H1 (cell line): Measurements from ENCODE around the gene CADM1. TPM values are rescaled to one million over a fixed set of nuclear protein-coding genes. Genes with fewer than 3 reads are reported as not detected.
A peak's percentile ranks its signal among the peaks of the same experiment; 100 is the strongest.

ENCODE experiments used
- CTCF ChIA-PET: fragments of 300-600 bp; sonication (Branson Sonifier 250); formaldehyde crosslinking; loops from one replicate; lab custom pipeline; 2021; ENCODE audit not compliant: partially characterized antibody; lab: Charles Lee
- POLR2A ChIA-PET: fragments of 300-600 bp; sonication (Branson Sonifier 250); formaldehyde crosslinking; loops from one replicate; lab custom pipeline; 2021; ENCODE audit warnings: inconsistent platforms; ENCODE audit not compliant: partially characterized antibody; lab: Charles Lee
- DNase-seq, 2 experiments: peaks; one replicate each; pipeline versions ENCODE4 v3.0.0 to v3.0.0-alpha.2; 2010 to 2022; ENCODE audit warnings: low spot score in 2 of 2, low read depth in 1 of 2, mixed read lengths in 1 of 2
- FAIRE-seq: peaks from 2 replicates; lab custom pipeline; 2011; peaks lifted over from hg19 to GRCh38; lab: Jason Lieb, UNC
- H2AFZ ChIP-seq: 2 replicates; pipeline ENCODE4 v1.8.1; 2012; ENCODE audit warnings: low read length, inconsistent platforms
- H2AK5ac ChIP-seq: 2 replicates; pipeline ENCODE4 v1.6.1; 2013; ENCODE audit warnings: low read depth, low read length
- H2BK120ac ChIP-seq: replicated peaks from 2 replicates; pipeline ENCODE3; 2013; ENCODE audit warnings: low read depth, low read length, inconsistent platforms
- H2BK12ac ChIP-seq: 2 replicates; pipeline ENCODE4 v1.6.1; 2013; ENCODE audit warnings: low read depth, low read length
- H2BK15ac ChIP-seq: 2 replicates; pipeline ENCODE4 v1.6.1; 2013; ENCODE audit warnings: low read length
- H2BK20ac ChIP-seq: 2 replicates; pipeline ENCODE4 v1.6.1; 2013; ENCODE audit warnings: low read length
- H2BK5ac ChIP-seq: 2 replicates; pipeline ENCODE4 v1.6.1; 2013; ENCODE audit warnings: low read depth, low read length
- H3K14ac ChIP-seq: 2 replicates; pipeline ENCODE4 v1.6.1; 2013; ENCODE audit warnings: inconsistent platforms; ENCODE audit not compliant: insufficient read length
- H3K18ac ChIP-seq: 2 replicates; pipeline ENCODE4 v1.6.1; 2013; ENCODE audit warnings: low read length; ENCODE audit errors: extremely low read depth
- H3K23ac ChIP-seq: 2 replicates; pipeline ENCODE4 v1.6.1; 2013; ENCODE audit warnings: inconsistent platforms; ENCODE audit not compliant: insufficient read length
- H3K23me2 ChIP-seq: 2 replicates; pipeline ENCODE4 v1.6.1; 2013; ENCODE audit warnings: low read depth, low read length
- H3K27ac ChIP-seq: 2 replicates; pipeline ENCODE4 v1.6.1; 2011; ENCODE audit warnings: low read depth, low read length, inconsistent platforms
- H3K27me3 ChIP-seq, 4 experiments: replicated peaks in 1 of 4; 1 replicate in 1 of 4; 2 replicates in 3 of 4; pipeline versions ENCODE4 v1.6.1 to v1.8.1; 2011 to 2013; ENCODE audit warnings: low read length in 3 of 4, mild to moderate bottlenecking in 3 of 4, inconsistent platforms in 2 of 4, mixed read lengths in 2 of 4, moderate library complexity in 1 of 4; ENCODE audit not compliant: control insufficient read depth in 3 of 4, insufficient read depth in 3 of 4; ENCODE audit errors: extremely low read depth in 1 of 4
- H3K36me3 ChIP-seq, 4 experiments: 2 replicates each; pipeline versions ENCODE4 v1.6.1 to v1.8.1; 2011 to 2013; ENCODE audit warnings: mild to moderate bottlenecking in 4 of 4, low read length in 3 of 4, moderate library complexity in 2 of 4, control low read depth in 1 of 4, inconsistent platforms in 1 of 4; ENCODE audit not compliant: insufficient read depth in 4 of 4, control insufficient read depth in 2 of 4
- H3K4ac ChIP-seq: replicated peaks from 2 replicates; pipeline ENCODE3; 2013; ENCODE audit warnings: low read length, low read depth, mixed read lengths, inconsistent platforms; ENCODE audit not compliant: insufficient read length
- H3K4me1 ChIP-seq, 4 experiments: replicated peaks in 1 of 4; 1 replicate in 1 of 4; 2 replicates in 3 of 4; pipeline versions ENCODE4 v1.6.1 to v1.8.1; 2011 to 2013; ENCODE audit warnings: low read length in 3 of 4, inconsistent platforms in 2 of 4, mixed read lengths in 1 of 4; ENCODE audit not compliant: insufficient read depth in 4 of 4, control insufficient read depth in 3 of 4
- H3K4me2 ChIP-seq, 2 experiments: 2 replicates each; pipeline versions ENCODE4 v1.6.1 to v1.8.1; 2011 to 2013; ENCODE audit warnings: low read depth in 2 of 2, low read length in 2 of 2, control low read depth in 1 of 2, inconsistent platforms in 1 of 2, mild to moderate bottlenecking in 1 of 2; ENCODE audit not compliant: insufficient read depth in 1 of 2
- H3K4me3 ChIP-seq, 4 experiments: fragments of 200-600, 300-600 bp in 1 of 4; sonication (generic), shearing (Covaris generic), sonication (Bioruptor Twin) in 1 of 4; 2 replicates each; pipeline versions ENCODE4 v1.5.1 to v1.8.1; 2011 to 2016; ENCODE audit warnings: low read length in 4 of 4, low read depth in 3 of 4, control low read depth in 2 of 4, inconsistent platforms in 2 of 4, mild to moderate bottlenecking in 2 of 4, mixed read lengths in 1 of 4, moderate library complexity in 1 of 4; ENCODE audit not compliant: insufficient read depth in 2 of 4; ENCODE audit errors: extremely low read depth in 1 of 4
- H3K56ac ChIP-seq: replicated peaks from 2 replicates; pipeline ENCODE3; 2013; ENCODE audit warnings: low read depth, mild to moderate bottlenecking, mixed read lengths, low read length, inconsistent platforms; ENCODE audit not compliant: insufficient read length
- H3K79me1 ChIP-seq: 2 replicates; pipeline ENCODE4 v1.6.1; 2013; ENCODE audit warnings: low read depth, low read length, control low read depth
- H3K79me2 ChIP-seq, 2 experiments: 2 replicates each; pipeline versions ENCODE4 v1.6.1 to v1.8.1; 2012 to 2013; ENCODE audit warnings: low read length in 2 of 2, mild to moderate bottlenecking in 2 of 2, inconsistent platforms in 1 of 2; ENCODE audit not compliant: insufficient read depth in 2 of 2, control insufficient read depth in 1 of 2
- H3K9ac ChIP-seq, 4 experiments: replicated peaks in 1 of 4; 1 replicate in 1 of 4; 2 replicates in 3 of 4; pipeline versions ENCODE4 v1.6.1 to v1.8.1; 2011 to 2013; ENCODE audit warnings: low read depth in 3 of 4, low read length in 3 of 4, control low read depth in 2 of 4, mild to moderate bottlenecking in 2 of 4, moderate library complexity in 2 of 4, inconsistent platforms in 1 of 4; ENCODE audit errors: extremely low read depth in 1 of 4
- H3K9me3 ChIP-seq, 2 experiments: 2 replicates each; pipeline versions ENCODE4 v1.6.1 to v1.8.1; 2012 to 2013; ENCODE audit warnings: mild to moderate bottlenecking in 2 of 2, moderate library complexity in 2 of 2, control low read depth in 1 of 2, inconsistent platforms in 1 of 2, low read depth in 1 of 2, low read length in 1 of 2, mixed read lengths in 1 of 2; ENCODE audit not compliant: insufficient read depth in 2 of 2
- H4K20me1 ChIP-seq, 2 experiments: replicated peaks in 1 of 2; 2 replicates each; pipeline versions ENCODE3 to v1.8.1; 2011 to 2013; ENCODE audit warnings: inconsistent platforms in 2 of 2, low read length in 2 of 2, mild to moderate bottlenecking in 1 of 2; ENCODE audit not compliant: insufficient read depth in 2 of 2, control insufficient read depth in 1 of 2
- H4K5ac ChIP-seq: 2 replicates; pipeline ENCODE4 v1.6.1; 2013; ENCODE audit warnings: low read length, low read depth, mixed read lengths, inconsistent platforms; ENCODE audit not compliant: insufficient read length
- H4K8ac ChIP-seq: 2 replicates; pipeline ENCODE4 v1.8.0; 2013; ENCODE audit warnings: mild to moderate bottlenecking, moderate library complexity, low read length, inconsistent platforms; ENCODE audit not compliant: insufficient read depth; ENCODE audit errors: extremely low read depth
- H4K91ac ChIP-seq: replicated peaks from 2 replicates; pipeline ENCODE3; 2013; ENCODE audit warnings: low read length, mixed read lengths, inconsistent platforms; ENCODE audit not compliant: insufficient read length
- HDAC6 ChIP-seq: IDR thresholded peaks from one replicate; pipeline ENCODE4 v1.7.1; 2012; ENCODE audit warnings: low read depth, mild to moderate bottlenecking, inconsistent platforms, low read length, moderate library complexity
- KDM4A ChIP-seq: IDR thresholded peaks from one replicate; pipeline ENCODE4 v1.7.1; 2012; ENCODE audit warnings: low read depth, mild to moderate bottlenecking, moderate library complexity, low read length, inconsistent platforms; ENCODE audit not compliant: severe bottlenecking
- MAFK ChIP-seq: IDR thresholded peaks from 2 replicates; pipeline ENCODE4 v1.6.1; 2012; ENCODE audit warnings: low read depth, mild to moderate bottlenecking, improper control_type of control experiment, low read length
- RAD21 ChIP-seq, 2 experiments: IDR thresholded peaks in 1 of 2; conservative IDR thresholded peaks in 1 of 2; 2 replicates each; pipeline ENCODE4 v1.6.1; 2011; ENCODE audit warnings: low read depth in 2 of 2, low read length in 2 of 2, improper control_type of control experiment in 1 of 2, inconsistent platforms in 1 of 2, mild to moderate bottlenecking in 1 of 2, moderate library complexity in 1 of 2
- SIX5 ChIP-seq: IDR thresholded peaks from 2 replicates; pipeline ENCODE4 v1.6.1; 2011; ENCODE audit warnings: mild to moderate bottlenecking, low read depth, low read length
- YY1 ChIP-seq: IDR thresholded peaks from 2 replicates; pipeline ENCODE4 v1.6.1; 2011; ENCODE audit warnings: low read depth, mild to moderate bottlenecking, low read length
- ZNF274 ChIP-seq: IDR thresholded peaks from 2 replicates; pipeline ENCODE4 v1.7.0; 2012; ENCODE audit warnings: low read length, borderline replicate concordance; ENCODE audit errors: extremely low read depth
- WGBS, 2 experiments: shearing (Covaris generic) in 1 of 2; methylation state at CpG; one replicate each; pipeline versions ENCODE4 v1.1.6 to v1.1.7; 2013 to 2015; ENCODE audit warnings: low lambda C conversion rate in 2 of 2, mixed read lengths in 2 of 2, inconsistent platforms in 1 of 2, low coverage in 1 of 2, missing lambda C conversion rate in 1 of 2; ENCODE audit not compliant: insufficient replicate concordance in 2 of 2, insufficient coverage in 1 of 2, insufficient read length in 1 of 2; ENCODE audit errors: extremely low coverage in 1 of 2, missing lambda C conversion rate in 1 of 2; 5-methylcytosine and 5-hydroxymethylcytosine counted together
- polyA plus RNA-seq, 7 experiments: library from polyadenylated mRNA; depleted of rRNA in 3 of 7; stranded (reverse) in 5 of 7; unstranded in 2 of 7; fragments of >200 nt in 5 of 7; fragments of 200-250 nt in 2 of 7; gene quantifications; 1 replicate in 5 of 7; 2 replicates in 1 of 7; 4 replicates in 1 of 7; pipeline versions ENCODE4 v1.2.1 to v1.2.3, GENCODE V29; 2011 to 2013; ENCODE audit warnings: missing spikeins in 2 of 7, mixed read lengths in 2 of 7
- total RNA-seq: library from RNA; stranded (reverse); fragmentation: NEBNext Ultra II Directional; extraction: Animal tissue kit (Norgen Biotek cat#: 25700); gene quantifications from 2 replicates; pipeline ENCODE4 v1.2.1, GENCODE V29; 2021
- TF ChIP-seq, protein P1 (sequence below), 3 experiments: IDR thresholded peaks; 1 replicate in 2 of 3; 2 replicates in 1 of 3; pipeline versions ENCODE4 v1.5.1 to v1.6.1; 2011; ENCODE audit warnings: low read length in 3 of 3, mild to moderate bottlenecking in 3 of 3, inconsistent platforms in 2 of 3, low read depth in 1 of 3, moderate library complexity in 1 of 3; ENCODE audit not compliant: insufficient read depth in 1 of 3; ENCODE audit errors: control extremely low read depth in 1 of 3

Gene CADM1
- total and polyA plus RNA-seq, 2 of the 8 experiments (the other 6 are each of a cell fraction or from before 2014, with no cell fraction given): 8.3 to 25.3 TPM

DNA sequence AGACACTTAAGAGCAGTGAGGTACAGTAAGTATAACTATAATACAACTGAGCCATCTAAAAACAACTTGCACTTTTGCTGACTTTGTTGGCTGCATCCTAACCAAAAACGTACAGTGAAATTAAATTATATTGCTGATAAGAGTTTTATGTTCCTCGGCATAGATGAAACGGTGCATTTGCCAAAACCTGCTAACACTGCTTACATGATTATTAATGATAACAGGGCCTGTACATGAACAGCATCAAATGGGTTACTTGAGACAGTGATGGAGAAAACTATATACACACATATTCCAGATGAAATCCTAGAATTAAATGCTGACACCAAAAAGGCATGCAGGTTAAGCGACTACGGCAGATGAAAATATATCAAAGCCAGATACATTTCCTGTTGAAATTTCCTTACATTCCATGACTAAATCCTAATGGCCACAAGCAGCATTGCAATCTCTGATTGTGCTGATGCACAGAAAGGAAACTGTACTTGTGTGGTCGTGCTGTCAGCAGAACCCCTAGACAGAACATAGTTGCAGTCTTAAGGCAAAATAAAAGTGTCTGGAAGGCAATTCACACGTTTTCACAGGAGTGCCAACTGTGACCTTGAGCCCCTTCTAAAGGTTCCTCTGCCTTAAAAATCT is 143.9 kb downstream of the CADM1 start:
- TF ChIP-seq KDM4A (no peak), RAD21 (IDR thresholded peaks at IDR 0.05 in 1 of 2, conservative IDR thresholded peaks at IDR 0.05 in 1 of 2; ENCODE audit: low read depth in 2 of 2, low read length in 2 of 2) (no peak), ZNF274 (no peak), HDAC6 (no peak), YY1 (no peak), SIX5 (no peak), MAFK (no peak)
- TF ChIP-seq, protein P1, sequence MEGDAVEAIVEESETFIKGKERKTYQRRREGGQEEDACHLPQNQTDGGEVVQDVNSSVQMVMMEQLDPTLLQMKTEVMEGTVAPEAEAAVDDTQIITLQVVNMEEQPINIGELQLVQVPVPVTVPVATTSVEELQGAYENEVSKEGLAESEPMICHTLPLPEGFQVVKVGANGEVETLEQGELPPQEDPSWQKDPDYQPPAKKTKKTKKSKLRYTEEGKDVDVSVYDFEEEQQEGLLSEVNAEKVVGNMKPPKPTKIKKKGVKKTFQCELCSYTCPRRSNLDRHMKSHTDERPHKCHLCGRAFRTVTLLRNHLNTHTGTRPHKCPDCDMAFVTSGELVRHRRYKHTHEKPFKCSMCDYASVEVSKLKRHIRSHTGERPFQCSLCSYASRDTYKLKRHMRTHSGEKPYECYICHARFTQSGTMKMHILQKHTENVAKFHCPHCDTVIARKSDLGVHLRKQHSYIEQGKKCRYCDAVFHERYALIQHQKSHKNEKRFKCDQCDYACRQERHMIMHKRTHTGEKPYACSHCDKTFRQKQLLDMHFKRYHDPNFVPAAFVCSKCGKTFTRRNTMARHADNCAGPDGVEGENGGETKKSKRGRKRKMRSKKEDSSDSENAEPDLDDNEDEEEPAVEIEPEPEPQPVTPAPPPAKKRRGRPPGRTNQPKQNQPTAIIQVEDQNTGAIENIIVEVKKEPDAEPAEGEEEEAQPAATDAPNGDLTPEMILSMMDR (IDR thresholded peaks at IDR 0.05; ENCODE audit: control extremely low read depth in 1 of 3, insufficient read depth in 1 of 3, low read depth in 1 of 3, low read length in 3 of 3): peak in 1 of 3 experiments; percentile 13; a peak in 1 of 4 replicates
- no peaks in the 10 kb centered on the region for H3K9me3 ChIP-seq
- no peak overlapping the region for H2BK120ac ChIP-seq
- POLR2A ChIA-PET: no interaction called here
- no peak overlapping the region for H2BK20ac ChIP-seq
- DNase-seq (no peak), FAIRE-seq (no peak)
- H2BK12ac ChIP-seq: no peak overlapping the region
- H3K14ac ChIP-seq: no peak overlapping the region
- 84% methylated on average over 7 of the region's 7 CpGs; no CpG with 5 or more reads in 1 of the 2 experiments for WGBS, 2 experiments
- no peaks in the 10 kb centered on the region for H3K23me2 ChIP-seq
- H3K18ac ChIP-seq: no peak overlapping the region
- no peaks in the 10 kb centered on the region for H4K20me1 ChIP-seq
- H3K9ac ChIP-seq: no peak overlapping the region
- no peak overlapping the region for H3K23ac ChIP-seq
- no peak overlapping the region for H2AFZ ChIP-seq
- no peaks in the 10 kb centered on the region for H3K79me2 ChIP-seq
- H3K56ac ChIP-seq: no peak overlapping the region
- H3K79me1 ChIP-seq: no peaks in the 10 kb centered on the region
- CTCF ChIA-PET: interaction anchor here (0.8 to 1.2 kb wide), 2 partner anchors 23 to 560 kb away, joined by 3 to 4 read pairs; no protein-coding TSS in a partner anchor
- H4K91ac ChIP-seq: no peak overlapping the region
- no peak overlapping the region for H2BK15ac ChIP-seq
- no peak overlapping the region for H4K8ac ChIP-seq
- H2BK5ac ChIP-seq: no peak overlapping the region
- H3K4ac ChIP-seq: no peak overlapping the region
- no peaks in the 10 kb centered on the region for H3K4me1 ChIP-seq
- no peak overlapping the region for H2AK5ac ChIP-seq
- no peak overlapping the region for H3K4me3 ChIP-seq
- no peak overlapping the region for H4K5ac ChIP-seq
- no peaks in the 10 kb centered on the region for H3K36me3 ChIP-seq
- H3K27ac ChIP-seq: no peak overlapping the region
- H3K27me3 ChIP-seq: no peaks in the 10 kb centered on the region; a peak in 1 of 7 replicates
- H3K4me2 ChIP-seq: no peak overlapping the region
